Ishikawa (cell line): ENCODE data around the gene SLC24A3.

Source experiments
- TAF1 ChIP-seq: IDR thresholded peaks from 2 replicates; pipeline ENCODE4 v1.6.1; 2012; ENCODE audit warnings: low read depth, mild to moderate bottlenecking
- YY1 ChIP-seq: IDR thresholded peaks from 2 replicates; pipeline ENCODE4 v1.6.1; 2012; ENCODE audit warnings: low read depth
- ZBTB7A ChIP-seq: IDR thresholded peaks from 2 replicates; pipeline ENCODE4 v1.6.1; 2012; ENCODE audit warnings: low read depth

GRCh38 chr20:19376451-19377229, 164.2 kb downstream of the SLC24A3 start:
- no peak for TF ChIP-seq YY1
- no peak for TF ChIP-seq ZBTB7A
- TF ChIP-seq TAF1 = no peak
